Thoracic aorta (tissue), 2 donors: Measurements from ENCODE around the gene TCP11. TPM values are rescaled to one million over a fixed set of nuclear protein-coding genes. Genes with fewer than 3 reads are reported as not detected.

ENCODE experiments used
- ATAC-seq: fragments of 150-250 bp; one replicate; pipeline ENCODE4 v1.8.0; 2017; ENCODE audit warnings: low read depth; ENCODE audit not compliant: insufficient number of reproducible peaks, low FRiP score
- DNase-seq: peaks from one replicate; pipeline ENCODE4 v3.0.0-alpha.2; 2020; ENCODE audit warnings: low spot score
- H3K27ac ChIP-seq, 2 donors: fragments of 200-600 bp; sonication (generic); 1 replicate in 1 of 2; 2 replicates in 1 of 2; pipeline ENCODE4 v1.5.1; 2016; ENCODE audit warnings: mild to moderate bottlenecking in 2 of 2, moderate library complexity in 2 of 2
- H3K27me3 ChIP-seq: fragments of 200-600 bp; sonication (generic); replicated peaks from 2 replicates; pipeline ENCODE4 v1.6.0; 2016; ENCODE audit warnings: mild to moderate bottlenecking; ENCODE audit not compliant: insufficient read depth
- H3K36me3 ChIP-seq: fragments of 200-600 bp; sonication (generic); one replicate; pipeline ENCODE4 v1.5.1; 2016
- H3K4me1 ChIP-seq, 2 donors: fragments of 200-600 bp; sonication (generic); 1 replicate in 1 of 2; 2 replicates in 1 of 2; pipeline versions ENCODE4 v1.5.1 to v1.6.0; 2016; ENCODE audit warnings: low read depth in 2 of 2, mild to moderate bottlenecking in 1 of 2; ENCODE audit not compliant: control insufficient read depth in 1 of 2
- H3K4me3 ChIP-seq: fragments of 200-600 bp; sonication (generic); 2 replicates; pipeline ENCODE4 v1.5.1; 2016; ENCODE audit warnings: mild to moderate bottlenecking
- H3K9me3 ChIP-seq: fragments of 200-600 bp; sonication (generic); 2 replicates; pipeline ENCODE4 v1.5.1; 2016
- CTCF ChIP-seq: fragments of 200-600 bp; sonication (generic); IDR thresholded peaks from one replicate; pipeline ENCODE4 v1.5.1; 2019; ENCODE audit warnings: antibody characterized with exemption
- total RNA-seq, 2 donors: library from RNA; depleted of rRNA; stranded (reverse); fragments of >200 nt; gene quantifications; one replicate each; pipeline versions ENCODE4 v1.1.0 to v1.2.3, GENCODE V29; 2016

The TCP11 gene
- not detected for total RNA-seq

- H3K27me3 ChIP-seq: no peaks in the 10 kb centered on the region
- H3K36me3 ChIP-seq: no peaks in the 10 kb centered on the region
- ATAC-seq: no peak
- DNase-seq: no peak
- peaks cover 0 to 14% of the 10 kb centered on the region in 2 donors for H3K4me1 ChIP-seq
- H3K9me3 ChIP-seq: no peaks in the 10 kb centered on the region
- H3K4me3 ChIP-seq: peak within 1 kb of the TSS; percentile 50
- no peak within 1 kb of the TSS for H3K27ac ChIP-seq
- TF ChIP-seq CTCF: no peak
Measured at GRCh38 chr6:35141007-35141655, at the start of gene TCP11. TCP11 (minus strand) TSS chr6:35141339; CDS start chr6:35140870, 469 bp downstream.

DNA sequence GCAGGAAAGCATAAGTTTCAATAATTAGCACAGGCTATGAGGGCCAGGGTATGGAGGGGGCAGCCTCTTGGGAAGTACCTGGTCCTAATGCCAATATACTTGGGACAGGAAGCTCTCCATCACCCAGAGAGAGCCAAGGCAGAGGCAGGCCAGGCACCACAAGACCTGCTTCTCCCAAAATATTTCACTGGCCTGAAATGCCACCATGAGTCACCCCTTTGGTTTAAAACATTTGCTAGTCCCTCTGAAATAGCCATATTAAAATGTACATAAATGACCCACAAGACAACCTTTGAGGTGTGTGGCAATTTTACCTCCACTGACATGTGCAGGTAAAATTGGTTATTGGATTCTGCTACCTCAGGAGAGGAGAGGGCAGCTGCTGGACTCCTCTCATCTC, 49.2 kb upstream of the TCP11 start:
- Histone ChIP-seq H3K36me3 (no peaks in the 10 kb centered on the region), H3K27me3 (no peaks in the 10 kb centered on the region), H3K4me3 (no peak overlapping the region), H3K9me3 (no peaks in the 10 kb centered on the region), H3K4me1 (peaks cover 8 to 21% of the 10 kb centered on the region in 2 donors), H3K27ac (peak overlapping the region in 1 of 2 donors; percentile 53)
- TF ChIP-seq CTCF: no peak
- DNase-seq (no peak), ATAC-seq (no peak)

DNA sequence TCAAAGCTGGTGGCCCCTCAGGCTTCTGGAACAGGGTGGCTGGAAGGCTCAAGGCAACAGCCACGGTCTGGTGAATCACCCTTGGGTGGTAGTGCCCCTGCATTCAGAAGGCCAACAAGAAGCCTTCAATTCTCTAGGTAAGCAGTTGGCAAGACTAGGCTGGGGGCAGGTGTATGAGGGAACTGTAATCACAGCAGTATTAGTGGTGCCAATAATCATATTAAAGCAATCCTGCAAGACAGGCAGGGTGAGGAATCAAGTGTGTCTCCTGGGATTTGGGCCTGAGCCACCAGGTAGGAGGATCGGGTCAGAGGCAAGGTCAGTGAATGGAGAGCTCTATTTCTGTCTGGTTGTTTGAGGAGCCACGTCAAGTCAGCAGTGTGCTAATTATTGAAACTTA, 47.7 kb upstream of the TCP11 start:
- no peak for TF ChIP-seq CTCF
- no peak overlapping the region for H3K27ac ChIP-seq
- DNase-seq (no peak), ATAC-seq (no peak)
- peaks cover 8 to 34% of the 10 kb centered on the region in 2 donors for H3K4me1 ChIP-seq
- H3K27me3 ChIP-seq: no peaks in the 10 kb centered on the region
- no peaks in the 10 kb centered on the region for H3K36me3 ChIP-seq
- H3K4me3 ChIP-seq: no peak overlapping the region
- H3K9me3 ChIP-seq: no peaks in the 10 kb centered on the region

GRCh38 chr6:35186571-35186970, 45.4 kb upstream of the TCP11 start:
- no peak for TF ChIP-seq CTCF
- Histone ChIP-seq H3K36me3 (no peaks in the 10 kb centered on the region), H3K4me1 (peaks cover 19 to 53% of the 10 kb centered on the region in 2 donors), H3K27ac (peak overlapping the region; percentile 86 to 88), H3K4me3 (no peak overlapping the region), H3K9me3 (no peaks in the 10 kb centered on the region), H3K27me3 (no peaks in the 10 kb centered on the region)
- no peak for ATAC-seq
- DNase-seq: no peak

DNA sequence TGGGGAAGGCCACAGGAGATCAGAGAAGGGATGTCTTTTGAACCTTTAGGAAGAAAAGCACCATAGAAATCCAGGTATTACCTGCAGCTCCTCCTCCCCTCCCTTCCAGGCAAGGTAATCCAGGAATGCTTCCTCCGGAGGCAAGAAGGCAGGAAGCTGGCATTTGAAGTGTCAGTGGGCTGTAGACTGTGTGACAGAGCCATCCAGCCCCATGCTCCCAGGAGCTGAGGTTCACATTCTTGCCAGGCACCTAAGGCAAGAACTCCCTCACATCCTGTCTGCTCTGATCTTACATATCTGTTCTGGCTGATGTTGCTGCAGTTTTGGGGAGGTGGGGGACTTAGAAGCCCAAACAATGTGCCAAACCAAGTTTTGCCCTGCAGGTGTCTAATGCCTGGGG, 44.8 kb upstream of the TCP11 start:
- Histone ChIP-seq H3K4me1 (peaks cover 22 to 57% of the 10 kb centered on the region in 2 donors), H3K36me3 (no peaks in the 10 kb centered on the region), H3K27ac (peak overlapping the region; percentile 86 to 88), H3K4me3 (no peak overlapping the region), H3K27me3 (no peaks in the 10 kb centered on the region), H3K9me3 (no peaks in the 10 kb centered on the region)
- no peak for TF ChIP-seq CTCF
- ATAC-seq (no peak), DNase-seq (no peak)
